Measurements from ENCODE around the gene KRT80. TPM values are rescaled to one million over a fixed set of nuclear protein-coding genes. Genes with fewer than 3 reads are reported as not detected.
A peak's percentile ranks its signal among the peaks of the same experiment; 100 is the strongest.
"Not testable (repeated sequence)": the region's sequence is repeated elsewhere in the genome, so short reads cannot be mapped to it uniquely, and the experiment has no call there.

Gene KRT80
- total RNA-seq = under 1 TPM; 0.50 to 0.94 TPM
- 1.0 TPM for polyA plus RNA-seq (ENCODE audit: insufficient read depth, low read depth, low replicate concordance)
- long read RNA-seq, donor 1, partial matches to known transcripts = 0 of 1 reads
- long read RNA-seq, donor 1, other reads (novel, unspliced or antisense) = 0 of 1 reads
- long read RNA-seq, donor 2, partial matches to known transcripts = 0 of 1 reads
- long read RNA-seq, donor 2, other reads (novel, unspliced or antisense) = 0 of 1 reads

- Histone ChIP-seq H3K4me1 (peaks cover 35% of the 10 kb centered on the region), H3K36me3 (ENCODE audit: low read depth, missing control alignments) (no peaks in the 10 kb centered on the region), H3K9me3 (no peaks in the 10 kb centered on the region), H3K27ac (peak within 1 kb of the TSS in 1 of 2 donors; percentile 9), H3K27me3 (no peaks in the 10 kb centered on the region), H3K4me3 (no peak within 1 kb of the TSS)
- peak; percentile 94 for DNase-seq
- TF ChIP-seq POLR2A (IDR thresholded peaks at IDR 0.05) = no peak
- no peak for TF ChIP-seq CTCF (IDR thresholded peaks at IDR 0.05)
- WGBS, 2 donors = 58 to 61% methylated on average over 13 to 20 of the region's 20 CpGs
- intact Hi-C loops (cut with DNase I; ENCODE audit: low total_unique reads) = no loop called here
Measured at GRCh38 chr12:52191841-52192791, at the start of gene KRT80. Gene KRT80, minus strand, starts transcription at chr12:52192014. Its CDS starts 112 bp downstream, at chr12:52191902.

- Histone ChIP-seq H3K27ac (no peak overlapping the region), H3K36me3 (ENCODE audit: low read depth, missing control alignments) (no peaks in the 10 kb centered on the region), H3K4me1 (no peaks in the 10 kb centered on the region), H3K4me3 (no peak overlapping the region), H3K9me3 (no peaks in the 10 kb centered on the region), H3K27me3 (no peaks in the 10 kb centered on the region)
- no peak for DNase-seq
- intact Hi-C loops (cut with DNase I; ENCODE audit: low total_unique reads) = no loop called here
- no peak for TF ChIP-seq CTCF (IDR thresholded peaks at IDR 0.05)
- TF ChIP-seq POLR2A (IDR thresholded peaks at IDR 0.05) = no peak
- WGBS, 2 donors = 79 to 94% methylated on average over 6 to 11 of the region's 11 CpGs
Measured at GRCh38 chr12:52241205-52241842, 49.5 kb upstream of the KRT80 start.

- H3K4me1 ChIP-seq; DNase-seq; H3K4me3 ChIP-seq; H3K9me3 ChIP-seq; intact Hi-C loops (cut with DNase I; ENCODE audit: low total_unique reads); H3K36me3 ChIP-seq (ENCODE audit: low read depth, missing control alignments); H3K27me3 ChIP-seq; H3K27ac ChIP-seq: not testable (repeated sequence)
- 94% methylated on average over 6 of the region's 6 CpGs for WGBS, 2 donors
Measured at GRCh38 chr12:52240247-52240646, 48.4 kb upstream of the KRT80 start.

GRCh38 chr12:52239767-52240166 is 48.0 kb upstream of the KRT80 start:
- Histone ChIP-seq H3K36me3 (ENCODE audit: low read depth, missing control alignments) (no peaks in the 10 kb centered on the region), H3K4me3 (no peak overlapping the region), H3K9me3 (no peaks in the 10 kb centered on the region), H3K27ac (no peak overlapping the region), H3K27me3 (no peaks in the 10 kb centered on the region), H3K4me1 (no peaks in the 10 kb centered on the region)
- TF ChIP-seq POLR2A (IDR thresholded peaks at IDR 0.05) (no peak), CTCF (IDR thresholded peaks at IDR 0.05) (no peak)
- no peak for DNase-seq
- WGBS, 2 donors = 68 to 81% methylated on average over 2 of the region's 2 CpGs
- intact Hi-C loops (cut with DNase I; ENCODE audit: low total_unique reads) = no loop called here
